GM12891 (cell line): ENCODE data around the gene NUDT14.

Experiments
- POLR2A ChIP-seq: IDR thresholded peaks from 2 replicates; pipeline ENCODE4 v1.6.1; 2011; ENCODE audit warnings: low read depth, low read length, control low read depth
- POLR2AphosphoS5 ChIP-seq: IDR thresholded peaks from 2 replicates; pipeline ENCODE4 v1.6.1; 2011; ENCODE audit warnings: low read depth, low read length, control low read depth
- POU2F2 ChIP-seq: IDR thresholded peaks from 2 replicates; pipeline ENCODE4 v1.6.1; 2011; ENCODE audit warnings: low read depth, mild to moderate bottlenecking, control low read depth, low read length, moderate library complexity
- TAF1 ChIP-seq: IDR thresholded peaks from 2 replicates; pipeline ENCODE4 v1.6.1; 2011; ENCODE audit warnings: low read depth, low read length, control low read depth

DNA sequence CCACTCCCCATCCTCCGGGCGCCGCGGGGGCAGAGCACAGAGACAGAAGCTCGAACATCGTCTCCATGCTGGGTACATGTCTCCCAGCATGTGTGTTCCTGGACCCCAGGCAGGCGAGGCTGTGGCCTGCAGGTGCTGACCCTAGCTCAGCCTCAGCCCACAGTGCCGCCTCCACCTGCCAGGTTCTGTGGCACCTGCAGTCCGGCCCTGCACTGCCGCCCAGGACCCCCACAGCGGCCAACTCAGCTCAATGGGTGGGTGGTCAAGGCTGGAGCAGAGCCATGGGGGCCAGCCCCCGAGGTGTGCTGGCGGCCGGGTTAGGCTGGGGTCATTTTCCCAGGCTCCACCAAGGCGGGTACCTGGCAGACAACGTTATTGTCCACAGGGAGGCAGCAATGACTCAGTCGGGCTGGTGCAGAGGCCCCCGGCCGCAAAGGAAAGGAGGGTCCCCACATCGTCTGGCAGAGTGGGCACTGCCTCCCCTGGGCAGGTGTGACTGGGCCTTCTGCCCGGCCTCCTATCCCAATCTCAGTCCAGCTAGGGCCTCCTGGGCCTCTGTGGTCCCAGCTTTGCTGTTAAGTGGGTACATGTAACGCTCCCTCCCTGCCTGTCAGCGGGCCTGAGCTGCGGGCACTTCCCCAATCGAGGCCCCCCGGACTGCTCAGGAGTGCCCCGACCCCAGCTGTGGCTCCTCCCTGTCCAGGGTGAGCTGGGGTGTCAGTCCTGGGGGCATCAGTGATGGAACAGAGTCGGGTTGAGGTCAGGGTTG, 20.2 kb upstream of the NUDT14 start:
- TF ChIP-seq TAF1 (no peak), POU2F2 (no peak), POLR2AphosphoS5 (no peak), POLR2A (no peak)
